ENCODE measurements around the gene ARSG.

DNA sequence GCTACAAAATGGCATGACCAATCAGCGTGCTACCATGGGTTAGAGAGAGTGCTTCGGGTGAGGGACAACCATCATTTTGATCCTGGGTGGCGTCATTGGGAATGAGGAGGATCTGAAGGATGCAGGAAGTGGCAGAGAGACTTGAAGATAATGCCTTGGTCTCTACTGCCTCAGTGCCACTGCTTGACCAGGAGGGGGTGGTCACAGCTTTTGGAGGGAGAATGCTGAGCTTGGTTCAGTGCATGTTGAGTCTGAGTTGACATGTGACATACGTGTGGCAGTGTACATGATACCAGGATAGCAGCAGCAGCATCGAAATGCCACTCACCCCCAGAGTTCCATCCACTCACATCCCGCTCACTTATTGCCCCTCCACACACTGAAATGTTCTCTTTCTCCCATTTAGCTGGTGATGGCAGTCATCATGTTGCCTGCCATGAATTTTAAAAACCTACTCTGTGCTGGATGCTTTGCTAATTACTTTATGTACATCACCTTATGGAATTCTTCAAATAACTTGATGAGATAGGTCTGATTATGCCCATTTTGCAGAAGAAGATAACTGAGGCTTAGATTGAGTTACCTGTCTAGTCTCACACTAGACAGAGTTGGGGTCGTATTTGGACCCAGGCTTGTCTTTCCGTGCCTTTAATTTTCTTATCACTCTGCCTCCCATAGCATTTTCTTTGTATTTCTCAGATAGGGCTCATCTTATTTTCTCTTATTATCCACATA, 36.7 kb downstream of the ARSG start:
- TF ChIP-seq POLR2A (IDR thresholded peaks at IDR 0.05) (no peak), CTCF (IDR thresholded peaks at IDR 0.05) (no peak)
